H1 (cell line): Measurements from ENCODE around the gene MED16. TPM values are rescaled to one million over a fixed set of nuclear protein-coding genes. Genes with fewer than 3 reads are reported as not detected.

Source experiments
- BRCA1 ChIP-seq: IDR thresholded peaks from 2 replicates; pipeline ENCODE4 v1.6.1; 2012; ENCODE audit warnings: low read depth, low read length, improper control_type of control experiment
- CBX8 ChIP-seq: fragments of 300-800, 300-1000 bp; sonication (generic); IDR thresholded peaks from 2 replicates; pipeline ENCODE4 v1.7.1; 2016; ENCODE audit warnings: low read depth, low read length, borderline replicate concordance
- CEBPB ChIP-seq: IDR thresholded peaks from 2 replicates; pipeline ENCODE4 v1.6.1; 2012; ENCODE audit warnings: low read depth, low read length
- CHD1 ChIP-seq: IDR thresholded peaks from 2 replicates; pipeline ENCODE4 v1.6.1; 2012; ENCODE audit warnings: low read depth, low read length, improper control_type of control experiment
- CHD2 ChIP-seq: IDR thresholded peaks from 2 replicates; pipeline ENCODE4 v1.6.1; 2012; ENCODE audit warnings: low read length, improper control_type of control experiment
- CREB1 ChIP-seq: IDR thresholded peaks from 2 replicates; pipeline ENCODE4 v1.6.1; 2012; ENCODE audit warnings: inconsistent platforms
- EP300 ChIP-seq, 2 experiments: IDR thresholded peaks; 1 replicate in 1 of 2; 2 replicates in 1 of 2; pipeline ENCODE4 v1.6.1; 2011 to 2012; ENCODE audit warnings: low read depth in 2 of 2, low read length in 2 of 2, mild to moderate bottlenecking in 2 of 2, borderline replicate concordance in 1 of 2, inconsistent platforms in 1 of 2, moderate library complexity in 1 of 2
- FOSL1 ChIP-seq: IDR thresholded peaks from 2 replicates; pipeline ENCODE4 v1.6.1; 2011; ENCODE audit warnings: mild to moderate bottlenecking, low read depth, low read length, moderate library complexity; ENCODE audit not compliant: insufficient read depth
- HDAC2 ChIP-seq, 2 experiments: fragments of 300-600 bp in 1 of 2; sonication (generic) in 1 of 2; IDR thresholded peaks; 2 replicates each; pipeline ENCODE4 v1.6.1; 2011 to 2012; ENCODE audit warnings: low read depth in 2 of 2, low read length in 2 of 2, mild to moderate bottlenecking in 2 of 2, moderate library complexity in 2 of 2, borderline replicate concordance in 1 of 2, inconsistent platforms in 1 of 2
- JUN ChIP-seq: IDR thresholded peaks from 2 replicates; pipeline ENCODE4 v1.6.1; 2011; ENCODE audit warnings: low read depth, mild to moderate bottlenecking, improper control_type of control experiment, low read length
- KDM1A ChIP-seq: fragments of 200-600, 300-600 bp; sonication (generic); IDR thresholded peaks from 2 replicates; pipeline ENCODE4 v1.7.1; 2016; ENCODE audit warnings: mild to moderate bottlenecking, low read length, borderline replicate concordance
- KDM4A ChIP-seq: IDR thresholded peaks from one replicate; pipeline ENCODE4 v1.7.1; 2012; ENCODE audit warnings: low read depth, mild to moderate bottlenecking, moderate library complexity, low read length, inconsistent platforms; ENCODE audit not compliant: severe bottlenecking
- KDM5A ChIP-seq: fragments of 200-600 bp; IDR thresholded peaks from 2 replicates; pipeline ENCODE4 v1.7.1; 2012; ENCODE audit warnings: mild to moderate bottlenecking, low read length, inconsistent platforms, mixed read lengths
- NANOG ChIP-seq: IDR thresholded peaks from 2 replicates; pipeline ENCODE4 v1.6.1; 2011; ENCODE audit warnings: low read length, low read depth, mild to moderate bottlenecking, inconsistent platforms; ENCODE audit not compliant: insufficient read depth, poor library complexity, severe bottlenecking
- PHF8 ChIP-seq: fragments of 200-600 bp; sonication (generic); conservative IDR thresholded peaks from 2 replicates; pipeline ENCODE4 v1.7.1; 2012; ENCODE audit warnings: low read depth, mild to moderate bottlenecking, inconsistent platforms, low read length, moderate library complexity
- POLR2AphosphoS5 ChIP-seq: IDR thresholded peaks from 2 replicates; pipeline ENCODE4 v1.6.1; 2011; ENCODE audit warnings: low read depth, low read length
- RAD21 ChIP-seq, 2 experiments: IDR thresholded peaks in 1 of 2; conservative IDR thresholded peaks in 1 of 2; 2 replicates each; pipeline ENCODE4 v1.6.1; 2011; ENCODE audit warnings: low read depth in 2 of 2, low read length in 2 of 2, improper control_type of control experiment in 1 of 2, inconsistent platforms in 1 of 2, mild to moderate bottlenecking in 1 of 2, moderate library complexity in 1 of 2
- RBBP5 ChIP-seq: IDR thresholded peaks from 2 replicates; pipeline ENCODE4 v1.7.1; 2012; ENCODE audit warnings: low read depth, mild to moderate bottlenecking, inconsistent platforms, low read length, moderate library complexity, borderline replicate concordance
- SIRT6 ChIP-seq: IDR thresholded peaks from one replicate; pipeline ENCODE4 v1.7.1; 2012; ENCODE audit warnings: low read length, inconsistent platforms
- SRF ChIP-seq: IDR thresholded peaks from 2 replicates; pipeline ENCODE4 v1.6.1; 2011; ENCODE audit warnings: mild to moderate bottlenecking, low read depth, low read length, moderate library complexity
- SUZ12 ChIP-seq: fragments of 200-600 bp; sonication (generic); IDR thresholded peaks from 2 replicates; pipeline ENCODE4 v1.6.1; 2012; ENCODE audit warnings: mild to moderate bottlenecking, inconsistent platforms, low read length, moderate library complexity, mixed read lengths
- TBP ChIP-seq: IDR thresholded peaks from 2 replicates; pipeline ENCODE4 v1.6.1; 2011; ENCODE audit warnings: low read depth, low read length, improper control_type of control experiment
- TEAD4 ChIP-seq: IDR thresholded peaks from 2 replicates; pipeline ENCODE4 v1.6.1; 2012; ENCODE audit warnings: low read depth, low read length, inconsistent platforms, mixed read lengths
- ZNF274 ChIP-seq: IDR thresholded peaks from 2 replicates; pipeline ENCODE4 v1.7.0; 2012; ENCODE audit warnings: low read length, borderline replicate concordance; ENCODE audit errors: extremely low read depth
- polyA plus RNA-seq, 7 experiments: library from polyadenylated mRNA; depleted of rRNA in 3 of 7; stranded (reverse) in 5 of 7; unstranded in 2 of 7; fragments of >200 nt in 5 of 7; fragments of 200-250 nt in 2 of 7; gene quantifications; 1 replicate in 5 of 7; 2 replicates in 1 of 7; 4 replicates in 1 of 7; pipeline versions ENCODE4 v1.2.1 to v1.2.3, GENCODE V29; 2011 to 2013; ENCODE audit warnings: missing spikeins in 2 of 7, mixed read lengths in 2 of 7
- total RNA-seq: library from RNA; stranded (reverse); fragmentation: NEBNext Ultra II Directional; extraction: Animal tissue kit (Norgen Biotek cat#: 25700); gene quantifications from 2 replicates; pipeline ENCODE4 v1.2.1, GENCODE V29; 2021
- TF ChIP-seq, protein P1 (sequence below): IDR thresholded peaks from 2 replicates; pipeline ENCODE4 v1.6.1; 2012; ENCODE audit warnings: low read length, inconsistent platforms

Gene MED16
- total and polyA plus RNA-seq, 2 of the 8 experiments (the other 6 are each of a cell fraction or from before 2014, with no cell fraction given), result 51.0 to 67.2 TPM

DNA sequence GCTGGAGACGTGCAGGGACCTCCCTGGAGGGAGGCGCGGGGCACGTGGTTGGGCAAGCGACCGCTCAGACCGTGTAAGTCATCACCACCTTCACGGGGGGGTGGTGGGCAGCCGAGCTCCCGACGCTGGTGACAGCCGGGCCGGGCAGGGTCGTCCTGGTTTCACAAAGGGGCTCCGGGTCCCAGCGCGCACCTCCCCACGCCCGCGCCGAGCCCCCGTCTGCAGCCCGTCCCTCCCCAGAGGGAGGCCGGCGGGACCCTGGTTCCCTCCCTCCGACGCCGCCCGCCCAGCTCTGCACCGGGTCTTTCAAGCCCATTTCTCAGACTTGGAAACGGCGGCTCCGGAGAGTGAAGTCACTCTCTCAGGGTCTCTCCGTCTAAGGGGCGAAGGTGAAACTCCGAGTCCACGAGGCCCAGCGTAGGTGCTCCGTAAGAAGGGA is 32.1 kb upstream of the MED16 start (continued):
- peak; percentile 31 for TF ChIP-seq CREB1
- no peak for TF ChIP-seq RBBP5
- no peak for TF ChIP-seq POLR2AphosphoS5
- TF ChIP-seq EP300 (IDR thresholded peaks at IDR 0.05; ENCODE audit: borderline replicate concordance in 1 of 2, low read depth in 2 of 2, low read length in 2 of 2), result no peak
- no peak; the same call in 1 of the 2 replicates for TF ChIP-seq SUZ12
- TF ChIP-seq SIRT6, result no peak
- no peak for TF ChIP-seq HDAC2 (IDR thresholded peaks at IDR 0.05; ENCODE audit: borderline replicate concordance in 1 of 2, low read depth in 2 of 2, low read length in 2 of 2)
- TF ChIP-seq BRCA1, result no peak
- no peak for TF ChIP-seq CBX8
- no peak for TF ChIP-seq TEAD4
- peak; percentile 14 for TF ChIP-seq KDM4A
- TF ChIP-seq TBP, result no peak
- no peak for TF ChIP-seq SRF
- TF ChIP-seq CHD2, result no peak
- TF ChIP-seq KDM5A, result no peak
- TF ChIP-seq JUN, result no peak
- TF ChIP-seq NANOG, result no peak
- TF ChIP-seq RAD21 (IDR thresholded peaks at IDR 0.05 in 1 of 2, conservative IDR thresholded peaks at IDR 0.05 in 1 of 2; ENCODE audit: low read depth in 2 of 2, low read length in 2 of 2), result no peak
- TF ChIP-seq CEBPB, result no peak
- TF ChIP-seq, protein P1, sequence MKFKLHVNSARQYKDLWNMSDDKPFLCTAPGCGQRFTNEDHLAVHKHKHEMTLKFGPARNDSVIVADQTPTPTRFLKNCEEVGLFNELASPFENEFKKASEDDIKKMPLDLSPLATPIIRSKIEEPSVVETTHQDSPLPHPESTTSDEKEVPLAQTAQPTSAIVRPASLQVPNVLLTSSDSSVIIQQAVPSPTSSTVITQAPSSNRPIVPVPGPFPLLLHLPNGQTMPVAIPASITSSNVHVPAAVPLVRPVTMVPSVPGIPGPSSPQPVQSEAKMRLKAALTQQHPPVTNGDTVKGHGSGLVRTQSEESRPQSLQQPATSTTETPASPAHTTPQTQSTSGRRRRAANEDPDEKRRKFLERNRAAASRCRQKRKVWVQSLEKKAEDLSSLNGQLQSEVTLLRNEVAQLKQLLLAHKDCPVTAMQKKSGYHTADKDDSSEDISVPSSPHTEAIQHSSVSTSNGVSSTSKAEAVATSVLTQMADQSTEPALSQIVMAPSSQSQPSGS, result peak; percentile 73
- TF ChIP-seq PHF8, result no peak
- peak; percentile 94; the same call in 1 of the 2 replicates for TF ChIP-seq KDM1A
- TF ChIP-seq ZNF274, result no peak
- no peak for TF ChIP-seq CHD1
- no peak for TF ChIP-seq FOSL1
